HG03558 (cell line): Measurements from ENCODE around the gene UXS1.

ENCODE experiments used
- ATAC-seq: cut with Tn5 transposase; IDR thresholded peaks from one replicate; pipeline ENCODE4 v1.9.1; 2021; ENCODE audit warnings: moderate number of reproducible peaks; ENCODE audit not compliant: unreplicated experiment; ENCODE audit errors: extremely low read depth

UXS1 gene

GRCh38 chr2:106059416-106060065, 134.6 kb downstream of the UXS1 start:
- ATAC-seq = no peak

DNA sequence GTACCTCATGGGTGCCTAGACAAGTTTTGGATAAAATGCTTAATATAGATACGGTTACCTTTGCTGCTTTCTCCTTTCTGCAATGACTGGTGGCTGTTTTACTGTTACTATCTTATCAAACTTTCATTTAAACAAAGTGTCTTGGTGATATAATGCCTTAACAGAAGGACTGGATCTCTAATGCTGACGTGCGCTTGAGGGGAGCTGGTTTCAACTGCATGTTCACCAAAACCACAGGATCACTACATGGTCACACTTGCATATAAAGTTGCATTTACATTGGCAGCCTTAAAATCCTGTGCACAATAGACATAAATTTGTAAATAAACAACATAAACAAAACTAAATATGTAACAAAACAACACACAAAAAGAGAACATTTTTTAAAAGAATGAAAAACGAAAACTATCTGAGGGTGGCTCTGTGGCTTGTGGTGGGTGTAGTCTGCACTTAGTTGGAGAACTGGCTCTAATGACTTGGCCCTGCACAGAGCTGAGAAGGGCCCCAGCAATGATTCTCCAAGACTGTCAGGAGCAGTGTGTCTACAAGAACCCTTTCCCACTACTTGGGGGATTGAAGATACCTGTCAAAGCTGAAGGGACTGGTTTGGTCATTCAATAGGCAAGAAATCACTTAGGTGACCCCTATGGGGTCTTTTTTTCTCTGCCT, 135.5 kb downstream of the UXS1 start:
- ATAC-seq = no peak

DNA sequence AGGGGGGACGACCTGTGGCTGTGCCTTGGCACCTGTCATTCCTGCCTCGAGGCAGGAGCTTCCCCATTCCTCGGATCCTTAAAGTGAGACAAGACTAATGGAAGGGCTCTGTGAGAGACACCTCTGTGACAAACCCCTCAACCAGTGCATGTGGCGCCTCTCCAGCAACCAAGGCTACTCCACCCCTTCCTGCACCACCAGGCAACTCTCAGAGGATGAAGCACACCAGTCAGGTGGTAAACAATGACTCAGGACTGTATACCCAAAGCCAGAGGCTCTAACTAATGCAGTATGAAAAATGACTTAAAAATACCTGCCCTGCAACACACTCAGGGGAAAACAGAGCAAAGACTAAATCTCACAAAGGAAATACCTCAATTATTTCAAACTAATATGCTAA, 136.9 kb downstream of the UXS1 start:
- ATAC-seq = no peak

- ATAC-seq = no peak
These were observed 139.0 kb downstream of the UXS1 start for GRCh38 chr2:106054880-106055655.

GRCh38 chr2:106054321-106054720, 139.8 kb downstream of the UXS1 start:
- no peak for ATAC-seq

DNA sequence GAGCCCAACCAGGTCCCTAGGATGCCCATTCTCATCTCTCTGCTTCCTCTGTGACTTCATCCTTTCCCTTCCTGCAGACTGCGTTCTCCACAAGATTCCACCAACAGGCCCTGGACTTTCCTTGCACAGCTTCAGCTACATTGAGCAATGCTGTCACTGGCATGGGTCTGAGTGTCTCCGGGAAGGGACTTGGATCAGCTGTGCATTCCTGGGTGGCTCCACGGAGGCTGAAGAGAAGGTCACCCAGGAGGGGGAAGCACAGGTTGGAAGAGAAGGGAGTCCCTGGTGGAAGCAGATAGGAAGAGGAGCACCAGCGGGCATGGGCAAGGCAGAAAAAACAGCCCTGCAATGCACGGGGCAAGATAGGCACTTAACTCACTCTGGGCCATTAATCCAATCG, 140.5 kb downstream of the UXS1 start:
- no peak for ATAC-seq

- ATAC-seq = no peak
These were observed 141.0 kb downstream of the UXS1 start for GRCh38 chr2:106053116-106053515.

GRCh38 chr2:106044859-106045258, 149.2 kb downstream of the UXS1 start:
- ATAC-seq = no peak

DNA sequence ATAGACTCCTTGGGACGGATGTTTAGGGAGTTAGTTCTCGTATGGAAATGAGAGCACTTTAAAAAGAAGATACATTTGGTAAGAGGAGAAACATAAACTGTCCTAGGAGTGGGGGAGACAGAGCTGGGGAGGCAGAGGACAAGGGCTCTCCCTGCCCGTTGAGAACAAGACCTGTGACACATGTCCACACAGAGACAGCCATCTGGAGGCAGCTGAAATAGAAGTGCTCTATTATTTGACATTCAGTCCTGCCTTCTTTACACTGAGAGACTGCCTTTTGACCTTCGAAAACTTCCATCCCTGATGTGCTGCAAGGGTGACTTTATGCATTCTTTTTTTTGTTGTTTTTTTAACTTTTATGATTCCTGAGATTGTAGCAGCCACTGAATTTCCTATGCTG, 150.1 kb downstream of the UXS1 start:
- no peak for ATAC-seq
